Mucosa of rectum (tissue), 2 donors: ENCODE data around the gene LRRC73.
"Not testable (repeated sequence)": the region's sequence is repeated elsewhere in the genome, so short reads cannot be mapped to it uniquely, and the experiment has no call there.

ENCODE experiments used
- H3K27ac ChIP-seq, 2 donors: one replicate each; pipeline ENCODE4 v1.7.0; 2013; ENCODE audit warnings: inconsistent platforms in 2 of 2, low read depth in 2 of 2, low read length in 2 of 2
- H3K27me3 ChIP-seq, 2 donors: one replicate each; pipeline ENCODE4 v1.7.0; 2013; ENCODE audit warnings: low read length in 2 of 2; ENCODE audit not compliant: control insufficient read depth in 2 of 2, insufficient read depth in 2 of 2
- H3K36me3 ChIP-seq, 2 donors: one replicate each; pipeline ENCODE4 v1.7.0; 2013; ENCODE audit warnings: low read length in 2 of 2; ENCODE audit not compliant: control insufficient read depth in 2 of 2, insufficient read depth in 2 of 2
- H3K4me1 ChIP-seq, 2 donors: one replicate each; pipeline ENCODE4 v1.7.0; 2013; ENCODE audit warnings: low read length in 2 of 2, mild to moderate bottlenecking in 1 of 2; ENCODE audit not compliant: control insufficient read depth in 2 of 2, insufficient read depth in 2 of 2
- H3K4me3 ChIP-seq, 2 donors: one replicate each; pipeline ENCODE4 v1.7.0; 2013; ENCODE audit warnings: low read length in 2 of 2
- H3K9ac ChIP-seq, 2 donors: one replicate each; pipeline ENCODE4 v1.7.0; 2013; ENCODE audit warnings: low read length in 2 of 2, low read depth in 1 of 2, mild to moderate bottlenecking in 1 of 2
- H3K9me3 ChIP-seq, 2 donors: one replicate each; pipeline ENCODE4 v1.7.0; 2013; ENCODE audit warnings: low read length in 2 of 2; ENCODE audit not compliant: control insufficient read depth in 2 of 2
- donor health status: healthy.
- donor health status: Normal muscosa, but diverticular disease.

The LRRC73 gene

DNA sequence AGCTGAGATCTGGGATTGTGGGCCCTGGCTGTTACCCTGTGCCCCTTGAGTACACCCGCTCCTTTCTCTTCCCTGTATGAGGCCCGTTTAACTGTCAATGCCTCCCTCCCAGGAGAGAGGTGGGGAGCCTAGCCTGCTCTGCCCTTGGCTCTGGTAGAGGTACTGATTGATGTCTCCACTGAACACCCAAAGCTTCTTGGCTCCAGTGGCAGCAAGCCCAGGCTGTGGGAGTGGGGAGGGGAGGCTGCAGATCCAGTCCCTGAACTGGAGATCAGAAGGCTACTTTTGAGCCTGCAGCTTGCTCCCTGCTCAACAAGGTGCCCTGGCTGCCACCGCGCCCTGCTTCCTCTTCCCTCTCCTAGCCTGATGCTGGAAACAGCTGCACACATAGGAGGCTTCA is 7.5 kb downstream of the LRRC73 start:
- no peak overlapping the region for H3K27ac ChIP-seq
- H3K9me3 ChIP-seq, result no peaks in the 10 kb centered on the region
- H3K9ac ChIP-seq, result no peak overlapping the region
- peaks cover 0 to 3% of the 10 kb centered on the region in 2 donors for H3K4me1 ChIP-seq
- peaks cover 0 to 3% of the 10 kb centered on the region in 2 donors for H3K27me3 ChIP-seq
- no peak overlapping the region for H3K4me3 ChIP-seq
- H3K36me3 ChIP-seq, result peaks cover 52 to 62% of the 10 kb centered on the region in 2 donors

DNA sequence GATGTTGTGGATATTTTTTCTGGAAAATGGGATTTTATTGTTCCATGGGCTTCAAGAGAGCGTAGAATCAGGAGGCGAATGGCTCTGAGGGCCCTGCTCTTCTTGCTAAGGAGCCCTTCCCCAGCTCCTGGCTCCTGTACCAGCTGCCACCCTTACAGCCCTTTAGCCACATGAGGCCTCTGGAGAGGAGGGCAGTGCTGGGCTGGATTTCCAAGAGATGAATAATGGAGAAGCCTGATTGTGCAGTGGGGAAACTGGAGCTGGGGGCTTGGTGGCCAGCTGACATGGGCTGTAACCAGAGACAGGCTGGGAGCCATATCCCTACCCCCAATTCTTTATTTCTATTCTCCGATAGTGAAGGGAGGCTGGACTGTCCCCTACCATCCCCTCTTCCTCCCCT is 9.2 kb downstream of the LRRC73 start:
- Histone ChIP-seq H3K4me1 (no peaks in the 10 kb centered on the region), H3K4me3 (no peak overlapping the region), H3K36me3 (peaks cover 52 to 61% of the 10 kb centered on the region in 2 donors), H3K27ac (no peak overlapping the region), H3K27me3 (no peaks in the 10 kb centered on the region), H3K9me3 (no peaks in the 10 kb centered on the region), H3K9ac (no peak overlapping the region)

- H3K27ac ChIP-seq, result no peak overlapping the region
- H3K4me3 ChIP-seq, result no peak overlapping the region
- H3K9me3 ChIP-seq, result no peaks in the 10 kb centered on the region
- no peaks in the 10 kb centered on the region for H3K27me3 ChIP-seq
- peaks cover 42 to 51% of the 10 kb centered on the region in 2 donors for H3K36me3 ChIP-seq
- peaks cover 0 to 3% of the 10 kb centered on the region in 2 donors for H3K4me1 ChIP-seq
- H3K9ac ChIP-seq, result no peak overlapping the region
Observed at GRCh38 chr6:43499028-43499815, 10.9 kb downstream of the LRRC73 start.

- H3K27ac ChIP-seq, H3K4me1 ChIP-seq, H3K9ac ChIP-seq: not testable (repeated sequence)
Observed at GRCh38 chr6:43498291-43498690, 11.9 kb downstream of the LRRC73 start.

DNA sequence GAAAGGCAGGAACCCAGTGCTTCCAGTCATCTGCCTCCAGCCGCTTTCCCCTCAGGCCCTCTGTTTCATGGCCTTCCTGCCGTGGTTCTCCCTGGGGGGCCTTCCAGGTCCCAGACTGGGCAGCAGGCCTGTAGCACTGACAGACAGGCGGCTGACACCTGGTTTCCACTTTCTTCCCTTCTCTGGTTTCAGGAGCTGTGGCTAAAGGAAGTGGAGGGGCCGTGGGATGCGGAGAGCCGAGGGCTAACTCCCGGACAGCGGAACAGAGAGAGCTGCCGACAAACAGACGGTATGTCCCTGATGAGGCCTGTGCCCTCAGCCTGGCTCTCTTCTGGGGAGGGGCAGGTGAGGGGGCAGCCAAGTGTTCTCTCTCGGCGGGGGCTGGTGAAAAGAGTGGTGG is 12.5 kb downstream of the LRRC73 start:
- Histone ChIP-seq H3K27ac (no peak overlapping the region), H3K9ac (no peak overlapping the region), H3K36me3 (peaks cover 34 to 42% of the 10 kb centered on the region in 2 donors), H3K4me1 (peaks cover 0 to 3% of the 10 kb centered on the region in 2 donors), H3K9me3 (no peaks in the 10 kb centered on the region), H3K27me3 (no peaks in the 10 kb centered on the region), H3K4me3 (no peak overlapping the region)

More at GRCh38 chr6:43498291-43498690, 11.9 kb downstream of the LRRC73 start:
- not testable (repeated sequence) for H3K27me3 ChIP-seq, H3K4me3 ChIP-seq, H3K9me3 ChIP-seq
- peaks cover 36 to 48% of the 10 kb centered on the region in 2 donors for H3K36me3 ChIP-seq

DNA sequence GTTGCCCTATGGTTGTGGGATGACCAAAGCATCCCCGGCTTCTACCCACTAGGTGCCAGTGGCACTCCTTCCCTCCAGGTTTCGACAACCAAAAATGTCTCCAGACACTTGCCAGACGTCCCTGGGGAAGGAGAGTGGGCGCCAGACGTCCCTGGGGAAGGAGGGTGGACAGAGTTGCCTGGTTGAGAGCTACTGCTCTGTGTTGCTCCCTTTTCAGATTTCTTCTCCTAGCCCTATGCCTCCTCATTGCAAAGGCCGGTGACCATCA is 13.1 kb downstream of the LRRC73 start:
- H3K9me3 ChIP-seq, result no peaks in the 10 kb centered on the region
- H3K27me3 ChIP-seq, result no peaks in the 10 kb centered on the region
- H3K4me3 ChIP-seq, result no peak overlapping the region
- H3K27ac ChIP-seq, result no peak overlapping the region
- peaks cover 29 to 36% of the 10 kb centered on the region in 2 donors for H3K36me3 ChIP-seq
- H3K4me1 ChIP-seq, result peaks cover 0 to 8% of the 10 kb centered on the region in 2 donors
- no peak overlapping the region for H3K9ac ChIP-seq

GRCh38 chr6:43496370-43497128 is 13.6 kb downstream of the LRRC73 start:
- Histone ChIP-seq H3K27ac (no peak overlapping the region), H3K9ac (no peak overlapping the region)

GRCh38 chr6:43495409-43495941 is 14.7 kb downstream of the LRRC73 start:
- no peaks in the 10 kb centered on the region for H3K27me3 ChIP-seq
- H3K4me3 ChIP-seq, result no peak overlapping the region
- no peak overlapping the region for H3K9ac ChIP-seq
- H3K9me3 ChIP-seq, result no peaks in the 10 kb centered on the region
- no peak overlapping the region for H3K27ac ChIP-seq
- H3K4me1 ChIP-seq, result peaks cover 0 to 11% of the 10 kb centered on the region in 2 donors
- peaks cover 18 to 24% of the 10 kb centered on the region in 2 donors for H3K36me3 ChIP-seq

More at GRCh38 chr6:43496370-43497128, 13.6 kb downstream of the LRRC73 start:
- peaks cover 28 to 33% of the 10 kb centered on the region in 2 donors for H3K36me3 ChIP-seq
- H3K4me3 ChIP-seq, result no peak overlapping the region
- H3K27me3 ChIP-seq, result no peaks in the 10 kb centered on the region
- no peaks in the 10 kb centered on the region for H3K9me3 ChIP-seq
- peaks cover 0 to 11% of the 10 kb centered on the region in 2 donors for H3K4me1 ChIP-seq

- Histone ChIP-seq H3K4me3 (no peak overlapping the region), H3K4me1 (peaks cover 0 to 11% of the 10 kb centered on the region in 2 donors), H3K9me3 (no peaks in the 10 kb centered on the region), H3K36me3 (peaks cover 13 to 17% of the 10 kb centered on the region in 2 donors), H3K27me3 (no peaks in the 10 kb centered on the region), H3K27ac (no peak overlapping the region), H3K9ac (no peak overlapping the region)
Observed at GRCh38 chr6:43494766-43495165, 15.4 kb downstream of the LRRC73 start.

DNA sequence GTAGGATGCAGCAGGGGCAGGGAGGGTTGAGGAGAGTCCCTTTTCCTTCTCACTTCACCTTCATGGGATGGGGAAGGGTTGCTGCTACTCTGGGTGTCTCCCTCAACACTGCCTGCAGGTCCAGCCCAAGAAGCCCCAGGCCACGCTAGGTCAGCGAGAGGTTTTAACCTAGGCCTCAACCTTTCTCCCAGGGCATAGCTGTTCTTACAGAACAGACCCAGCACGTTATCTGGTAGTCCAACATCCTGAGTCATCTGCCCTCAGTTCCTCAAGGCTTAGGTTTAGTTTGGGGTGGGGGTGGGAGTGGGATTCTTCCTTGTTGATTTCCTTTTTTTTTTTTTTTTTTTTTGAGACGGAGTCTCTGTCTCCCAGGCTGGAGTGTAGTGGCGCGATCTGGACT is 15.8 kb downstream of the LRRC73 start:
- Histone ChIP-seq H3K36me3 (peaks cover 8 to 13% of the 10 kb centered on the region in 2 donors), H3K9ac (no peak overlapping the region), H3K9me3 (no peaks in the 10 kb centered on the region), H3K27me3 (no peaks in the 10 kb centered on the region), H3K4me1 (peaks cover 0 to 11% of the 10 kb centered on the region in 2 donors), H3K4me3 (no peak overlapping the region), H3K27ac (no peak overlapping the region)
